ENCODE data around the gene MYO9B.

- TF ChIP-seq RCOR1 (IDR thresholded peaks at IDR 0.05; ENCODE audit: low read depth, low read length) (no peak), CTCF (IDR thresholded peaks at IDR 0.05) (no peak)
Observed at GRCh38 chr19:17128820-17129219, 53.2 kb downstream of the MYO9B start.

Measured in A549 (cell line).